HepG2 (cell line): ENCODE measurements around the gene CSF1R. TPM values are rescaled to one million over a fixed set of nuclear protein-coding genes. Genes with fewer than 3 reads are reported as not detected.

Experiments used
- ATAC-seq: fragments of 200-7000 bp; cut with Tn5 transposase; 3 replicates; pipeline ENCODE4 v1.9.1; 2020; ENCODE audit warnings: mild to moderate bottlenecking, moderate library complexity
- BruUV-seq: library from RNA; stranded (reverse); fragments of 400-500 nt; replicated peaks from 2 replicates; lab custom pipeline; 2021; lab: Mats Ljungman, UMichigan
- CTCF ChIA-PET: fragments of 300-600 bp; formaldehyde crosslinking; extraction: SDS; loops from one replicate; lab custom pipeline; 2021; ENCODE audit warnings: low total read pairs, inconsistent platforms, low intra/inter-chr PET ratio; lab: Yijun Ruan, JAX
- POLR2A ChIA-PET: fragments of 350-600 bp; sonication (Branson Sonifier 250); formaldehyde crosslinking; loops from one replicate; lab custom pipeline; 2020; ENCODE audit warnings: antibody characterized with exemption, inconsistent platforms; lab: Yijun Ruan, JAX
- DNase-seq: peaks from one replicate; pipeline ENCODE4 v3.0.0-alpha.2; 2015; ENCODE audit warnings: low spot score
- FAIRE-seq: peaks from 3 replicates; lab custom pipeline; 2011; peaks lifted over from hg19 to GRCh38; lab: Jason Lieb, UNC
- H2AFZ ChIP-seq: one replicate; pipeline ENCODE4 v1.6.1; 2011; ENCODE audit warnings: low read length, inconsistent platforms
- H3K27ac ChIP-seq: fragments of 300-600 bp; 3 replicates; pipeline ENCODE4 v1.8.0; 2011; ENCODE audit warnings: mixed run types, mild to moderate bottlenecking, mixed read lengths, low read length, inconsistent platforms; ENCODE audit not compliant: insufficient read depth; ENCODE audit errors: extremely low read length
- H3K27me3 ChIP-seq, 2 experiments: fragments of 200-600 bp in 1 of 2; 2 replicates in 1 of 2; 3 replicates in 1 of 2; pipeline versions ENCODE4 v1.6.0 to v1.8.0; 2011; ENCODE audit warnings: low read length in 2 of 2, mild to moderate bottlenecking in 2 of 2, moderate library complexity in 2 of 2, inconsistent platforms in 1 of 2; ENCODE audit not compliant: insufficient read depth in 2 of 2, control insufficient read depth in 1 of 2
- H3K36me3 ChIP-seq, 2 experiments: fragments of 200-600 bp in 1 of 2; replicated peaks in 1 of 2; 2 replicates in 1 of 2; 3 replicates in 1 of 2; pipeline versions ENCODE4 v1.5.1 to v1.8.0; 2011; ENCODE audit warnings: low read length in 2 of 2, inconsistent platforms in 1 of 2; ENCODE audit not compliant: insufficient read depth in 2 of 2, control insufficient read depth in 1 of 2
- H3K4me1 ChIP-seq: 2 replicates; pipeline ENCODE4 v1.5.1; 2012; ENCODE audit warnings: low read length, inconsistent platforms; ENCODE audit not compliant: insufficient read depth
- H3K4me2 ChIP-seq: 2 replicates; pipeline ENCODE4 v1.6.0; 2011; ENCODE audit warnings: low read depth, low read length, inconsistent platforms
- H3K4me3 ChIP-seq, 3 experiments: fragments of 200-600 bp in 1 of 3; sonication (generic), shearing (Covaris generic) in 1 of 3; replicated peaks in 1 of 3; 2 replicates each; pipeline ENCODE4 v1.5.1; 2011 to 2016; ENCODE audit warnings: low read length in 3 of 3, inconsistent platforms in 2 of 3, low read depth in 2 of 3, mild to moderate bottlenecking in 2 of 3, control low read depth in 1 of 3, mixed read lengths in 1 of 3; ENCODE audit not compliant: insufficient read depth in 1 of 3
- H3K79me2 ChIP-seq: one replicate; pipeline ENCODE4 v1.6.1; 2011; ENCODE audit warnings: low read length, inconsistent platforms; ENCODE audit not compliant: insufficient read depth
- H3K9ac ChIP-seq: 2 replicates; pipeline ENCODE4 v1.6.0; 2011; ENCODE audit warnings: mild to moderate bottlenecking, low read depth, low read length, inconsistent platforms; ENCODE audit not compliant: insufficient read depth
- H3K9me3 ChIP-seq: 2 replicates; pipeline ENCODE4 v1.5.1; 2012; ENCODE audit warnings: mild to moderate bottlenecking, low read length
- H4K20me1 ChIP-seq: 2 replicates; pipeline ENCODE4 v1.6.0; 2011; ENCODE audit warnings: inconsistent platforms, mild to moderate bottlenecking, low read length, moderate library complexity; ENCODE audit not compliant: insufficient read depth
- ARID5B ChIP-seq: IDR thresholded peaks from 2 replicates; pipeline ENCODE4 v1.4.0; 2020; ENCODE audit warnings: mild to moderate bottlenecking, missing genetic modification reagents
- ATF7-NPFF ChIP-seq: sonication (generic); formaldehyde crosslinking; IDR thresholded peaks from 2 replicates; pipeline ENCODE4 v1.8.1; 2023; ENCODE audit warnings: mild to moderate bottlenecking, low read depth, missing genetic modification reagents, moderate library complexity
- HES4 ChIP-seq: sonication (generic); formaldehyde crosslinking; IDR thresholded peaks from 2 replicates; pipeline ENCODE4 v1.9.0; 2021; ENCODE audit warnings: mild to moderate bottlenecking, missing genetic modification reagents, borderline replicate concordance
- IKZF1 ChIP-seq: fragments of 450-650 bp; IDR thresholded peaks from 2 replicates; pipeline ENCODE4 v1.7.1; 2016
- KLF9 ChIP-seq: IDR thresholded peaks from 2 replicates; pipeline ENCODE4 v1.6.1; 2016; ENCODE audit warnings: low read depth
- MAFK ChIP-seq, 2 experiments: IDR thresholded peaks in 1 of 2; conservative IDR thresholded peaks in 1 of 2; 2 replicates each; pipeline ENCODE4 v1.6.1; 2011; ENCODE audit warnings: improper control_type of control experiment in 2 of 2, low read length in 2 of 2
- MTF1 ChIP-seq: sonication (generic); formaldehyde crosslinking; IDR thresholded peaks from 2 replicates; pipeline ENCODE4 v1.5.0; 2020; ENCODE audit warnings: missing genetic modification reagents
- NKX3-1 ChIP-seq: sonication (generic); formaldehyde crosslinking; IDR thresholded peaks from 2 replicates; pipeline ENCODE4 v1.5.0; 2020; ENCODE audit warnings: missing genetic modification reagents
- SALL2 ChIP-seq: sonication (generic); formaldehyde crosslinking; IDR thresholded peaks from 2 replicates; pipeline ENCODE4 v1.8.1; 2023; ENCODE audit warnings: mild to moderate bottlenecking, missing genetic modification reagents, inconsistent platforms
- TBP ChIP-seq: sonication (generic); formaldehyde crosslinking; IDR thresholded peaks from 2 replicates; pipeline ENCODE4 v1.5.0; 2020; ENCODE audit warnings: missing genetic modification reagents
- TOPORS ChIP-seq: sonication (generic); formaldehyde crosslinking; IDR thresholded peaks from 2 replicates; pipeline ENCODE4 v1.8.0; 2023; ENCODE audit warnings: mild to moderate bottlenecking, missing genetic modification reagents
- TP53 ChIP-seq: sonication (generic); formaldehyde crosslinking; conservative IDR thresholded peaks from 2 replicates; pipeline ENCODE4 v1.4.0; 2020; ENCODE audit warnings: missing genetic modification reagents
- WIZ ChIP-seq: sonication (generic); formaldehyde crosslinking; IDR thresholded peaks from 2 replicates; pipeline ENCODE4 v1.5.1; 2020; ENCODE audit warnings: mild to moderate bottlenecking, missing genetic modification reagents
- ZBTB7A ChIP-seq: sonication (generic); formaldehyde crosslinking; IDR thresholded peaks from 2 replicates; pipeline ENCODE4 v1.8.0; 2022; ENCODE audit warnings: mild to moderate bottlenecking, missing genetic modification reagents
- ZBTB7B ChIP-seq: sonication (generic); formaldehyde crosslinking; IDR thresholded peaks from 2 replicates; pipeline ENCODE4 v1.4.0; 2020; ENCODE audit warnings: missing genetic modification reagents
- ZNF207 ChIP-seq: fragments of 450-650 bp; IDR thresholded peaks from 2 replicates; pipeline ENCODE4 v1.6.1; 2016; ENCODE audit warnings: antibody characterized with exemption, borderline replicate concordance
- ZNF232 ChIP-seq: sonication (generic); formaldehyde crosslinking; IDR thresholded peaks from 2 replicates; pipeline ENCODE4 v1.4.0; 2020; ENCODE audit warnings: missing genetic modification reagents, borderline replicate concordance
- ZNF552 ChIP-seq: sonication (generic); formaldehyde crosslinking; IDR thresholded peaks from 2 replicates; pipeline ENCODE4 v1.9.0; 2022; ENCODE audit warnings: missing genetic modification reagents, mild to moderate bottlenecking, borderline replicate concordance
- ZNF652 ChIP-seq: IDR thresholded peaks from 2 replicates; pipeline ENCODE4 v1.6.1; 2016; ENCODE audit warnings: low read depth, borderline replicate concordance
- WGBS: methylation state at CpG from one replicate; pipeline ENCODE4 v1.1.6; 2017; ENCODE audit warnings: low lambda C conversion rate; 5-methylcytosine and 5-hydroxymethylcytosine counted together
- in situ Hi-C: cut with HindIII; loops from 2 replicates; pipeline ENCODE4 v1.10.0; 2017; ENCODE audit warnings: low pct_unique_long_range_greater_than_20kb; ENCODE audit not compliant: extremely low pct_ligation_motif_present
- intact Hi-C: fragments of 100-400 bp; cut with micrococcal nuclease; formaldehyde crosslinking; loops from one replicate; pipeline ENCODE4 v1.10.0; 2022; ENCODE audit not compliant: unreplicated experiment
- polyA plus RNA-seq, 8 experiments: library from polyadenylated mRNA; depleted of rRNA in 3 of 8; stranded (reverse) in 7 of 8; unstranded in 1 of 8; fragments of >200 nt; fragmentation: Illumina TruSeq in 4 of 8; extraction: Trizol in 4 of 8; gene quantifications; 2 replicates each; pipeline versions ENCODE4 v1.2.1 to v1.2.3, GENCODE V29; 2011 to 2016; ENCODE audit warnings: low read depth in 4 of 8, missing spikeins in 1 of 8, mixed read lengths in 1 of 8; ENCODE audit not compliant: insufficient read depth in 1 of 8
- total RNA-seq, 5 experiments: library from RNA; depleted of rRNA; stranded (reverse); fragments of >200 nt; fragmentation: Illumina TruSeq; extraction: Trizol; gene quantifications; 2 replicates each; pipeline ENCODE4 v1.2.3, GENCODE V29; 2016; ENCODE audit warnings: low read depth in 1 of 5

The CSF1R gene
- total and polyA plus RNA-seq, 2 of the 13 experiments (the other 11 are each of a cell fraction or from before 2014, with no cell fraction given), result 0.01 TPM; not detected in 1

DNA sequence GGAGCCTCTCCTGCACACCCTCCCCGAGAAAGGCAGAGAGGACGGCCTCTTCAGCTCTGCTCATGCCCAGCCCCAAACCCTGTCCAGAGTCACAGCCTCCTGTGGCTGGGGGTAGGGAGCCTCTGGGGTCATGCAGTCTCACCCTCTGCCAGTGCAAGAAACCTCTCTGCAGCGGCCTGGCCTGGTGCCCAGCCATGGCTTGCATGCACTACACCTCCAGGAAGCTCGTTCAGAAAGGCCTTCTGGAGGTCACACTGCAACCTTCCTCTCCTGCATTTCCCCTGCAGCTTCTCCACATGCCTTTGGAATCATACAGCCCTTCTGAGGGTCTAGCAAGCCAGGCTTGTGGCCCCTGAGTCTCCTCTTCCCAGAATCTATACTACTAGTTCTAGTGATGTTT is 17.9 kb downstream of the CSF1R start:
- Histone ChIP-seq H2AFZ (no peak overlapping the region), H3K4me3 (no peak overlapping the region), H3K36me3 (no peaks in the 10 kb centered on the region), H4K20me1 (no peaks in the 10 kb centered on the region), H3K4me2 (no peak overlapping the region), H3K9me3 (no peaks in the 10 kb centered on the region), H3K27ac (no peak overlapping the region), H3K27me3 (peaks cover 7 to 38% of the 10 kb centered on the region in 2 experiments; a peak in 4 of 5 replicates), H3K4me1 (peaks cover 6% of the 10 kb centered on the region; the same call in 1 of the 2 replicates), H3K79me2 (no peaks in the 10 kb centered on the region), H3K9ac (no peak overlapping the region)
- in situ Hi-C loops (no loop called here), intact Hi-C loops (no loop called here)
- TF ChIP-seq NKX3-1 (no peak), ZBTB7A (CRISPR knock-in tag) (no peak), IKZF1 (no peak), ARID5B (CRISPR knock-in tag) (no peak), TP53 (CRISPR knock-in tag) (no peak), TBP (CRISPR knock-in tag) (no peak), MAFK (conservative IDR thresholded peaks at IDR 0.05 in 1 of 2, IDR thresholded peaks at IDR 0.05 in 1 of 2; ENCODE audit: low read length in 2 of 2) (no peak), SALL2 (CRISPR knock-in tag) (no peak), WIZ (CRISPR knock-in tag) (no peak), ATF7-NPFF (CRISPR knock-in tag) (no peak), ZNF552 (CRISPR knock-in tag) (no peak), HES4 (CRISPR knock-in tag) (no peak), TOPORS (CRISPR knock-in tag) (no peak), KLF9 (no peak), ZNF232 (no peak), ZBTB7B (CRISPR knock-in tag) (no peak), MTF1 (CRISPR knock-in tag) (no peak), ZNF207 (no peak), ZNF652 (CRISPR knock-in tag) (no peak)
- DNase-seq, result no peak
- no peak for FAIRE-seq
- no CpG with 5 or more reads among the region's 4 CpGs for WGBS
- ChIA-PET CTCF (no interaction called here), POLR2A (no interaction called here)
- no peak for ATAC-seq
- no TSS peak for BruUV-seq
